Epithelial cell of esophagus (primary cell): Measurements from ENCODE around the gene KAT2A.

ENCODE experiments used
- DNase-seq: peaks from one replicate; pipeline ENCODE4 v3.0.0; 2010; ENCODE audit warnings: low read depth
- H3K4me3 ChIP-seq: 2 replicates; pipeline ENCODE4 v1.5.1; 2011; ENCODE audit warnings: mild to moderate bottlenecking, low read length, control low read depth
- TF ChIP-seq, protein P1 (sequence below): IDR thresholded peaks from 2 replicates; pipeline ENCODE4 v1.5.1; 2011; ENCODE audit warnings: low read depth, mild to moderate bottlenecking, low read length, control low read depth, inconsistent platforms; ENCODE audit not compliant: insufficient read depth; ENCODE audit errors: missing control alignments

The KAT2A gene

DNA sequence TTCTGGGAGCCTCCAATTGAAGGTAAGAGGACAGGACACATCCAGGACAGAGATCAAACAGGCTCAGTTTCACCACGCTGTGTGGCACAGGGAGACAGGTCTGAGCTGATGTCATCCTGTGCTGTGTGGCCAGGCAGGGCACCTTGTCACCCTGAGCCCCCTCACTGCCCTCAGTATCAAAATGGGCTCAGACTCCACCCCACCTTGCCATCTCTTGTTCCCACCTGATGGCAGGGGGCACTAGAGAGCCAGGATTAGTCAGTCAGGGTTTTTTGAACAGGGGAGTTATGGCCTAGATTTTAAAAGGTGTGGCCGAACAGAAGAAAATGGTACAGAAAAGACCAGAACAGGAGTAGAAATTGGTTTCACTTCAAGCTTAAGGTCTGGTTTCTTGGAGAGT, 2.6 kb downstream of the KAT2A start:
- peak; percentile 57 for DNase-seq
- TF ChIP-seq, protein P1, sequence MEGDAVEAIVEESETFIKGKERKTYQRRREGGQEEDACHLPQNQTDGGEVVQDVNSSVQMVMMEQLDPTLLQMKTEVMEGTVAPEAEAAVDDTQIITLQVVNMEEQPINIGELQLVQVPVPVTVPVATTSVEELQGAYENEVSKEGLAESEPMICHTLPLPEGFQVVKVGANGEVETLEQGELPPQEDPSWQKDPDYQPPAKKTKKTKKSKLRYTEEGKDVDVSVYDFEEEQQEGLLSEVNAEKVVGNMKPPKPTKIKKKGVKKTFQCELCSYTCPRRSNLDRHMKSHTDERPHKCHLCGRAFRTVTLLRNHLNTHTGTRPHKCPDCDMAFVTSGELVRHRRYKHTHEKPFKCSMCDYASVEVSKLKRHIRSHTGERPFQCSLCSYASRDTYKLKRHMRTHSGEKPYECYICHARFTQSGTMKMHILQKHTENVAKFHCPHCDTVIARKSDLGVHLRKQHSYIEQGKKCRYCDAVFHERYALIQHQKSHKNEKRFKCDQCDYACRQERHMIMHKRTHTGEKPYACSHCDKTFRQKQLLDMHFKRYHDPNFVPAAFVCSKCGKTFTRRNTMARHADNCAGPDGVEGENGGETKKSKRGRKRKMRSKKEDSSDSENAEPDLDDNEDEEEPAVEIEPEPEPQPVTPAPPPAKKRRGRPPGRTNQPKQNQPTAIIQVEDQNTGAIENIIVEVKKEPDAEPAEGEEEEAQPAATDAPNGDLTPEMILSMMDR = peak; percentile 49
- no peak overlapping the region for H3K4me3 ChIP-seq

DNA sequence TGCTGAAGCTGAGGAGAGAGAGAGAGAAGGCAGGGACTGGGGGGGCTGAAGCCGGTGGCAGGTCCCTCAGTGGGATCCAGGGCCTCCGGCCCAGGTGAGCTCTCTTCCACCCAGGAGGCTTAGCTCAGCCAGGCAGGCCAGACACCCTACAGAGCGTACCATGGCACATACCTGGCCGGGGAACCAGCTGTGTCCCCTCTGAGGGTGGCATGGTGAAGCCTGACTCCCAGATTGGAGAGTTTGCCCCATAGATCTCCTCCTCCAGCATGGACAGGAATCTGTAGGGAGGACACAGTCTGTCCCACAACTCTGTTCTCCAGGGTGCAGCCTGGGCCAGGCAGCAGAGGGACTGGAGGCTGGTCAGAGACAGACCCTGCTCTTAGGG, 3.0 kb downstream of the KAT2A start:
- TF ChIP-seq, protein P1 = no peak
- no peak for DNase-seq
- H3K4me3 ChIP-seq = no peak overlapping the region

DNA sequence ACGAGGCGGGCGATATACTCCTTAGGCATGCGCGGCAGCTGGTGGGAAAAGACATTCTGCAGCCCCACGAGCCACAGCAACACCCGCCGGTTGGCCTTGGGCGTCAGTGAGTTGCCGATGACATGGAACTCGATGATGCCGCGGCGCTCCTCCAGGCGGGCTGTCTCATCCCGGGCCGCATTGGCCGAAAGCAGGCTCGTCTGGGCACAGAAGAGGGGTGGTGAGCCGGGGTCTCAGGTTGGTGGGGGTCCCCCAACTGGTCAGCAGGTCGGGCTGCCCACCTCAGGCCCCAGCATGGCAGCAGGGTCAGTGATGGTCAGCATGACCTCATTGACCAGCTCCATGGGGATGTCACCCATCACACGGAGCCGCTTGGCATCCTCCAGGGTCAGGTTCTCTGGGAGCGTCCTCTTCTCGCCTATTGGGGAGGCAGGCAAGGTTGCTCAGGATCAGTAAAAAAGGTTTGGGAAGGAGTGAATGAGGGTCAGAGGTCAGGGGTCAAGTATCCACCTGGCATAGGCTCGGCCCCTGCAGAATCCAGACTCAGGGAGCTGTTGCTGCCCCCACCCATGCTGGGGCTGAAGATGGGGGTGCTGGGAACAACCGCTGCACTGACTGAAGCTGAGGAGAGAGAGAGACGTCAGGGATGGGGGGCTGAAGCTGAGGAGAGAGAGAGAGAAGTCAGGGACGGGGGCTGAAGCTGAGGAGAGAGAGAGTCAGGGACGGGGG, 3.6 kb downstream of the KAT2A start:
- TF ChIP-seq, protein P1 = no peak
- H3K4me3 ChIP-seq = no peak overlapping the region
- DNase-seq = no peak

DNA sequence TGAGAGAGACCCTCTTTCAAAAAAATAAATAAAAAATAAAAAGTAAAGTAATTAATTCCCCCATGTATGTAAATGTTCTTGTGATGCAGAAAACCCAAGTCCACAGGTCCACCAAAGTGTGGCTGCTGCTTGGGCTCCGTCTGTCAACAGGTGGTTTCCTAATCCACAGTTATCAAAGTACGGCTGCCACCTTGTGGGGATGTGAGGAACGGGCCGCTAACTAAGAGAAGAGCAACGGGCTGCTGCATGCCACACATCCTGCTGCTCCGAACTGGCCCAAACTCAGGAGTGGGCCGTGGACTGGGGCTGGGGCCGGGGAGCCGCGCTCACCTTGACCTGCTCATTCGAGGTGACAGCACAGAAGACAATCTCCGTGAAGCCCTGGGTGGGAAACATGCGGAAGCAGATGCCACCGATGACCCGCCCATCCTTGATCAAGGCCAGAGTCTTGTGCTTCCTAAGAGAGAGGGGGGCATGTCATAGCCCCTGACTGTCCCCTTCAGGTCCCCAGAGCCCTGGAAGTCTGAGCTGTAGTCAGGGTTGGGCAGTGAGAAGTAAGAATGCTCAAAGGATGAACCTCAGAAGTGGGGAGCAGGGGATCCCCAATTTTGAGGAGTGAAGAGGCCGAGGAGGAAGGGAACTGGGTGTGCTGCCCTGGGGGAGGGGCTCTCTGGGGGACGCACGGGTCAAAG, 4.3 kb downstream of the KAT2A start:
- no peak overlapping the region for H3K4me3 ChIP-seq
- peak; percentile 85 for DNase-seq
- TF ChIP-seq, protein P1 = peak; percentile 82

DNA sequence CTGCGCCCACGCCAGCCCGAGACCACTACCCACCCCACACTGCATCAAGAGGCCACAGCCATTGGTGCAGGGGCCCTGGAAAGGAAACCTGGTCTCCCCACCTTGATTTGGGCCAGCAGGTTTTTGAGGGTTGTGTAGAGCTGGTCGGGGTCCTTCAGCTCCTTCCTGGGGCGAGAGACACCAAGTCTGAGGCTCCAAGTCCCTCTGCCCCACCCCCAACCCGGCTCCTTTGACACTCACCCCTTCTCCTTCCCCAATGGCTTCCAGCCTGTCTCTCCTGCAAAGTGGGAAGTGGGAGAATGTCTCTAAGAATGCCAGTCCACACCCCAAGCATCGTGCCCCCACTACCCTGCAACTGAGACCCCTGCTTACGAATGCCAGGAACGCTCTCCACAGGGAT, 7.0 kb downstream of the KAT2A start:
- no peak for DNase-seq
- H3K4me3 ChIP-seq = no peak overlapping the region
- TF ChIP-seq, protein P1 = no peak

DNA sequence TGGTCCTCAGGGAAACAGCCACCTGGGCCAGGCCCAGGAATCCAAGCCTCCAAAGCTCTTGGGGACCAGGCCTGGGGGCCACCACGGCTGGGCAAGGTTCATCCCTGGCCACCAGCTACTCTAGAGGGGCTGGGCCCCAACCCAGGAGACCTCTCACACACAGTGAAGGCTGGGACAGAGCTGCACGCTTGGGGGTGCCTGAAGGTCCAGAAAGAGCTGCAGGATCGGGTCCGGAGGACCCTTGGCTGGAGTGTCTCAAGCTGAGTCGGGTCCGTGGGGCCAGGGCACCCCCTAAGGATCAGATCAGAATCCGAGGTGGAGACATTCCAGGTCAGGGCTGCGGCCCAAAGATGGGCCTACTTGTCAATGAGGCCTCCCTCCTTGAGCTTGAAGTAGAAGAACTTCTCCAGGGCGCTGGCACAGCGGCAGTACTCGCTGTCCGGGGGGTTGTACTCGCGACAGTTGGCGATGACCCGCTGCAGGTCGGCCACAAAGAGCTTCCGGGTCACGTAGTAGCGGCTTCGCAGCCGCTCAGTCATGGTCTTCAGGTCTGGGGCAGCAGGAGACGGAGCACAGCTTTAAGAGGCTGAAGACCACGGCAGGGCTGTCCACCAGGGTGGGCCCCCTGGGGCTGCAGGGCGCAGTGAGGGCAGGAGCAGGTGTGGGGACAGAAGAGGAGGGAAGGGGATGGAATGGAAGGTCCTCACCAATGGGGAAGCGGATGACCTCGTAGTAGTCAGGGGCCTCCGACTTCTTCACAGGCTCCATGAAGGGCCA, 7.7 kb downstream of the KAT2A start:
- TF ChIP-seq, protein P1 = no peak
- no peak overlapping the region for H3K4me3 ChIP-seq
- no peak for DNase-seq
